Stimulated activated CD8-positive, alpha-beta memory T cell treated with anti-CD3 and anti-CD28 coated beads, Interleukin-4, amount 100 ng/mL, for 24 hours (primary cell): Measurements from ENCODE around the gene TOB1.

Experiments used
- DNase-seq: peaks from one replicate; pipeline ENCODE4 v3.0.0-alpha.2; 2020; ENCODE audit warnings: low read depth

Gene TOB1

GRCh38 chr17:50845240-50846147, 20.7 kb downstream of the TOB1 start:
- no peak for DNase-seq

GRCh38 chr17:50844117-50844700, 21.9 kb downstream of the TOB1 start:
- DNase-seq: no peak

GRCh38 chr17:50843150-50843905, 22.8 kb downstream of the TOB1 start:
- DNase-seq: no peak

- no peak for DNase-seq
Observed at GRCh38 chr17:50842506-50843149, 23.5 kb downstream of the TOB1 start.

- DNase-seq: peak; percentile 21
Observed at GRCh38 chr17:50841949-50842354, 24.2 kb downstream of the TOB1 start.

- no peak for DNase-seq
Observed at GRCh38 chr17:50841277-50841948, 24.7 kb downstream of the TOB1 start.

GRCh38 chr17:50840311-50840851, 25.8 kb downstream of the TOB1 start:
- no peak for DNase-seq

- DNase-seq: no peak
Observed at GRCh38 chr17:50839591-50840310, 26.4 kb downstream of the TOB1 start.

- no peak for DNase-seq
Observed at GRCh38 chr17:50837980-50838954, 27.9 kb downstream of the TOB1 start.

GRCh38 chr17:50837286-50837979, 28.7 kb downstream of the TOB1 start:
- DNase-seq: no peak

- no peak for DNase-seq
Observed at GRCh38 chr17:50836826-50837225, 29.3 kb downstream of the TOB1 start.

GRCh38 chr17:50835301-50836234, 30.6 kb downstream of the TOB1 start, which contains the start of gene WFIKKN2:
WFIKKN2 (plus strand) TSS chr17:50835586; CDS start chr17:50835938, 352 bp downstream.
- no peak for DNase-seq

- DNase-seq: no peak
Observed at GRCh38 chr17:50834429-50835300, 31.5 kb downstream of the TOB1 start.

- no peak for DNase-seq
Observed at GRCh38 chr17:50833510-50834428, 32.4 kb downstream of the TOB1 start.

- no peak for DNase-seq
Observed at GRCh38 chr17:50832864-50833381, 33.2 kb downstream of the TOB1 start.
